Measurements from ENCODE around the gene RAD51B.

Gene RAD51B

DNA sequence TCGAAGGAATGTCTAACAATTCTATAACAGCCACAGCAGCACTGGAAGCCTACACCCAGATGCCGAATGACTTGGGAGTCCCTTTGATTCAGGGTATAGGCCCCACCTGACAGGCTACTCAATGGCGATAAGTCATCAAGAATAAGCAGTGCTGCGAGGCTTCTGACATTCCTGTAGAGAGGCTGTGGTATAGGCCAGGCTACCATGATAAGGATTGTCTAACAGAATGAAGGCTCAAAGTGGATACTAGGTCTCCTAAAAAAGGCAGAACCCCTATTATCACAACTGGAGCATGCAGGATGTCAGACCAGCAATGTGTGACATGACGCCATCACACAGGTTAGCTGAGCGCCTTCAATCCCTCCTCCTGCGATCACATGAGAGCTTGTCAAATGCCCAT lies 920.1 kb downstream of the RAD51B start:
- H3K4me1 ChIP-seq (ENCODE audit: control insufficient read depth in 1 of 2, insufficient read depth in 2 of 2, low read length in 2 of 2) = peaks cover under 1 to 6% of the 10 kb centered on the region in 2 donors
- H3K9ac ChIP-seq (ENCODE audit: low read depth in 1 of 2, low read length in 2 of 2) = no peak overlapping the region
- no peak overlapping the region for H3K27ac ChIP-seq (ENCODE audit: low read depth, low read length)
- no peaks in the 10 kb centered on the region for H3K36me3 ChIP-seq (ENCODE audit: control insufficient read depth in 1 of 2, insufficient read depth in 2 of 2, low read length in 2 of 2)
- H3K4me3 ChIP-seq (ENCODE audit: low read depth in 1 of 2, low read length in 2 of 2) = no peak overlapping the region
- no peaks in the 10 kb centered on the region for H3K27me3 ChIP-seq (ENCODE audit: control insufficient read depth in 1 of 2, insufficient read depth in 2 of 2, low read length in 2 of 2)
- peaks cover 3 to 5% of the 10 kb centered on the region in 2 donors for H3K9me3 ChIP-seq (ENCODE audit: control insufficient read depth in 1 of 2, low read length in 2 of 2)

GRCh38 chr14:68740788-68741476 lies 921.4 kb downstream of the RAD51B start:
- no peaks in the 10 kb centered on the region for H3K27me3 ChIP-seq (ENCODE audit: control insufficient read depth in 1 of 2, insufficient read depth in 2 of 2, low read length in 2 of 2)
- H3K4me3 ChIP-seq (ENCODE audit: low read depth in 1 of 2, low read length in 2 of 2) = no peak overlapping the region
- H3K9ac ChIP-seq (ENCODE audit: low read depth in 1 of 2, low read length in 2 of 2) = no peak overlapping the region
- no peaks in the 10 kb centered on the region for H3K36me3 ChIP-seq (ENCODE audit: control insufficient read depth in 1 of 2, insufficient read depth in 2 of 2, low read length in 2 of 2)
- peaks cover 0 to 3% of the 10 kb centered on the region in 2 donors for H3K4me1 ChIP-seq (ENCODE audit: control insufficient read depth in 1 of 2, insufficient read depth in 2 of 2, low read length in 2 of 2)
- H3K27ac ChIP-seq (ENCODE audit: low read depth, low read length) = no peak overlapping the region
- H3K9me3 ChIP-seq (ENCODE audit: control insufficient read depth in 1 of 2, low read length in 2 of 2) = peaks cover 3 to 5% of the 10 kb centered on the region in 2 donors

DNA sequence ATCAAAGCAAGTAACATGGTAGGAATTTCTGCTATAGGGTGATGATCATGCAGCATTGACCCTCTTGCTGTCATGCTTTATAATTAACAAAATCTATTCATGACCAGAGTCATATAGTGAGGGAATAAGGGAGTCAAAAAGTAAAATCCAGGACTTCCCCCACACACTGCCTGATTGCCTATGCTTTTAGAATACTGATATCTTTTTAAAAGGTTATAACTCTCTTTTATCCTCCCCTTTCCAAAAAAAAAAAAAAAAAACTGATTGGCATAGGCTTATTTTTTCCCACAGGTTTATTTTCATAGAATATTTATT lies 921.9 kb downstream of the RAD51B start:
- H3K4me3 ChIP-seq (ENCODE audit: low read depth in 1 of 2, low read length in 2 of 2) = no peak overlapping the region
- H3K4me1 ChIP-seq (ENCODE audit: control insufficient read depth in 1 of 2, insufficient read depth in 2 of 2, low read length in 2 of 2) = peaks cover 0 to 3% of the 10 kb centered on the region in 2 donors
- H3K27me3 ChIP-seq (ENCODE audit: control insufficient read depth in 1 of 2, insufficient read depth in 2 of 2, low read length in 2 of 2) = no peaks in the 10 kb centered on the region
- peaks cover 3 to 5% of the 10 kb centered on the region in 2 donors for H3K9me3 ChIP-seq (ENCODE audit: control insufficient read depth in 1 of 2, low read length in 2 of 2)
- no peak overlapping the region for H3K27ac ChIP-seq (ENCODE audit: low read depth, low read length)
- no peak overlapping the region for H3K9ac ChIP-seq (ENCODE audit: low read depth in 1 of 2, low read length in 2 of 2)
- H3K36me3 ChIP-seq (ENCODE audit: control insufficient read depth in 1 of 2, insufficient read depth in 2 of 2, low read length in 2 of 2) = no peaks in the 10 kb centered on the region

GRCh38 chr14:68741839-68742470 lies 922.4 kb downstream of the RAD51B start:
- no peak overlapping the region for H3K27ac ChIP-seq (ENCODE audit: low read depth, low read length)
- H3K4me1 ChIP-seq (ENCODE audit: control insufficient read depth in 1 of 2, insufficient read depth in 2 of 2, low read length in 2 of 2) = no peaks in the 10 kb centered on the region
- peaks cover 3 to 5% of the 10 kb centered on the region in 2 donors for H3K9me3 ChIP-seq (ENCODE audit: control insufficient read depth in 1 of 2, low read length in 2 of 2)
- no peaks in the 10 kb centered on the region for H3K27me3 ChIP-seq (ENCODE audit: control insufficient read depth in 1 of 2, insufficient read depth in 2 of 2, low read length in 2 of 2)
- H3K9ac ChIP-seq (ENCODE audit: low read depth in 1 of 2, low read length in 2 of 2) = no peak overlapping the region
- H3K36me3 ChIP-seq (ENCODE audit: control insufficient read depth in 1 of 2, insufficient read depth in 2 of 2, low read length in 2 of 2) = no peaks in the 10 kb centered on the region
- H3K4me3 ChIP-seq (ENCODE audit: low read depth in 1 of 2, low read length in 2 of 2) = no peak overlapping the region

- Histone ChIP-seq H3K9ac (ENCODE audit: low read depth in 1 of 2, low read length in 2 of 2) (no peak overlapping the region), H3K36me3 (ENCODE audit: control insufficient read depth in 1 of 2, insufficient read depth in 2 of 2, low read length in 2 of 2) (no peaks in the 10 kb centered on the region), H3K9me3 (ENCODE audit: control insufficient read depth in 1 of 2, low read length in 2 of 2) (peaks cover 3 to 5% of the 10 kb centered on the region in 2 donors), H3K27me3 (ENCODE audit: control insufficient read depth in 1 of 2, insufficient read depth in 2 of 2, low read length in 2 of 2) (no peaks in the 10 kb centered on the region), H3K27ac (ENCODE audit: low read depth, low read length) (no peak overlapping the region), H3K4me3 (ENCODE audit: low read depth in 1 of 2, low read length in 2 of 2) (no peak overlapping the region), H3K4me1 (ENCODE audit: control insufficient read depth in 1 of 2, insufficient read depth in 2 of 2, low read length in 2 of 2) (no peaks in the 10 kb centered on the region)
These were observed 925.0 kb downstream of the RAD51B start for GRCh38 chr14:68744613-68745012.

DNA sequence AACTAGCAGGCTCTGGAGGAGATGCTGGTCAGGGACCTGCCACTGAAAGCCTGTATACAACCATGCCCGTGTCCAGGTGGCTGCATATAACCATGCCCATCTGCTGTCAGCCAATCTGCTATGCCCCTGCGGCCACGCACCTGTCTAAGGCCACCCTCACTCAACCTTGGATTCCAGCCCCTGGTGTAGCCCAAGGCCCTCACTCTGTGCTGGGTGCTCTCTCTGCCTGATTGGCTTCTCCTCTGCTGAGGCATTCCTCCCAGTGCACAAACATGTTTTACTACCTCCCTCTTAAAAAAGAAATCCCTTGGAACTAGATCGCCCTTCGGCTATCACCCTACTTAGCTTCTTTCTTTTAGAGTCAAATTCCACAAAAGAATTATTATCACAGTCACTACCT lies 927.8 kb downstream of the RAD51B start:
- H3K4me1 ChIP-seq (ENCODE audit: control insufficient read depth in 1 of 2, insufficient read depth in 2 of 2, low read length in 2 of 2) = no peaks in the 10 kb centered on the region
- no peak overlapping the region for H3K4me3 ChIP-seq (ENCODE audit: low read depth in 1 of 2, low read length in 2 of 2)
- H3K9me3 ChIP-seq (ENCODE audit: control insufficient read depth in 1 of 2, low read length in 2 of 2) = no peaks in the 10 kb centered on the region
- no peaks in the 10 kb centered on the region for H3K36me3 ChIP-seq (ENCODE audit: control insufficient read depth in 1 of 2, insufficient read depth in 2 of 2, low read length in 2 of 2)
- no peaks in the 10 kb centered on the region for H3K27me3 ChIP-seq (ENCODE audit: control insufficient read depth in 1 of 2, insufficient read depth in 2 of 2, low read length in 2 of 2)
- no peak overlapping the region for H3K9ac ChIP-seq (ENCODE audit: low read depth in 1 of 2, low read length in 2 of 2)
- no peak overlapping the region for H3K27ac ChIP-seq (ENCODE audit: low read depth, low read length)

DNA sequence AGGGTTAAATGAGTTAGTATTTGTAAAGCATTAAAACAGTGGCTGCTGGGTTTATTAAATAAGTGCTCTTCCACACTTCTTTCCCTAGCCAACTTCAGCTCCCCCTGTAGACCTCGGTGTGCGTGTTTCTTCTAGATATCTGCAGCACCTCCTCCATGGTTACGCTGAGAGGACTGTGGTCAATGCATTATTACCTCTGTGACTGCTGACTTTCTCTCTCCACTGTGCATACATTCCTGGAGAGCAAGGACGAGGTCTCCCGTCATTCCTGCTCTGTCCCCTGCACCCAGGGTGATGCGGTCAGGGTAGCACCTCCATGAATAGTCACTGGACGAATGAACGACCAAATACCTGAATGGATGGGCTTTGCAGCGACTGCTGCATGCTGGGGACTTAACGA lies 928.7 kb downstream of the RAD51B start:
- H3K9me3 ChIP-seq (ENCODE audit: control insufficient read depth in 1 of 2, low read length in 2 of 2) = no peaks in the 10 kb centered on the region
- no peaks in the 10 kb centered on the region for H3K4me1 ChIP-seq (ENCODE audit: control insufficient read depth in 1 of 2, insufficient read depth in 2 of 2, low read length in 2 of 2)
- no peak overlapping the region for H3K4me3 ChIP-seq (ENCODE audit: low read depth in 1 of 2, low read length in 2 of 2)
- no peak overlapping the region for H3K9ac ChIP-seq (ENCODE audit: low read depth in 1 of 2, low read length in 2 of 2)
- H3K36me3 ChIP-seq (ENCODE audit: control insufficient read depth in 1 of 2, insufficient read depth in 2 of 2, low read length in 2 of 2) = no peaks in the 10 kb centered on the region
- no peaks in the 10 kb centered on the region for H3K27me3 ChIP-seq (ENCODE audit: control insufficient read depth in 1 of 2, insufficient read depth in 2 of 2, low read length in 2 of 2)
- no peak overlapping the region for H3K27ac ChIP-seq (ENCODE audit: low read depth, low read length)

GRCh38 chr14:68748691-68749090 lies 929.1 kb downstream of the RAD51B start:
- Histone ChIP-seq H3K9ac (ENCODE audit: low read depth in 1 of 2, low read length in 2 of 2) (no peak overlapping the region), H3K27ac (ENCODE audit: low read depth, low read length) (no peak overlapping the region), H3K4me1 (ENCODE audit: control insufficient read depth in 1 of 2, insufficient read depth in 2 of 2, low read length in 2 of 2) (no peaks in the 10 kb centered on the region), H3K36me3 (ENCODE audit: control insufficient read depth in 1 of 2, insufficient read depth in 2 of 2, low read length in 2 of 2) (no peaks in the 10 kb centered on the region), H3K27me3 (ENCODE audit: control insufficient read depth in 1 of 2, insufficient read depth in 2 of 2, low read length in 2 of 2) (no peaks in the 10 kb centered on the region), H3K9me3 (ENCODE audit: control insufficient read depth in 1 of 2, low read length in 2 of 2) (no peaks in the 10 kb centered on the region), H3K4me3 (ENCODE audit: low read depth in 1 of 2, low read length in 2 of 2) (no peak overlapping the region)

GRCh38 chr14:68749487-68750475 lies 930.2 kb downstream of the RAD51B start:
- no peaks in the 10 kb centered on the region for H3K36me3 ChIP-seq (ENCODE audit: control insufficient read depth in 1 of 2, insufficient read depth in 2 of 2, low read length in 2 of 2)
- H3K27ac ChIP-seq (ENCODE audit: low read depth, low read length) = no peak overlapping the region
- peaks cover 0 to 5% of the 10 kb centered on the region in 2 donors for H3K4me1 ChIP-seq (ENCODE audit: control insufficient read depth in 1 of 2, insufficient read depth in 2 of 2, low read length in 2 of 2)
- H3K9ac ChIP-seq (ENCODE audit: low read depth in 1 of 2, low read length in 2 of 2) = no peak overlapping the region
- no peaks in the 10 kb centered on the region for H3K9me3 ChIP-seq (ENCODE audit: control insufficient read depth in 1 of 2, low read length in 2 of 2)
- no peaks in the 10 kb centered on the region for H3K27me3 ChIP-seq (ENCODE audit: control insufficient read depth in 1 of 2, insufficient read depth in 2 of 2, low read length in 2 of 2)
- H3K4me3 ChIP-seq (ENCODE audit: low read depth in 1 of 2, low read length in 2 of 2) = no peak overlapping the region
